HCT116 (cell line): Measurements from ENCODE around the gene SP7. TPM values are rescaled to one million over a fixed set of nuclear protein-coding genes. Genes with fewer than 3 reads are reported as not detected.

ENCODE experiments used
- ATAC-seq: fragments of 200-7000 bp; cut with Tn5 transposase; 2 replicates; pipeline ENCODE4 v1.9.1; 2020; ENCODE audit warnings: mild to moderate bottlenecking, moderate library complexity
- BruUV-seq: library from RNA; stranded (reverse); fragments of 400-500 nt; replicated peaks from 2 replicates; lab custom pipeline; 2021; lab: Mats Ljungman, UMichigan
- CTCF ChIA-PET: fragments of 300-600 bp; sonication (Branson Sonifier 250); formaldehyde crosslinking; loops from one replicate; lab custom pipeline; 2021; ENCODE audit warnings: antibody characterized with exemption; lab: Charles Lee
- POLR2A ChIA-PET: fragments of 300-600, 350-600 bp; sonication (Branson Sonifier 250); formaldehyde crosslinking; loops from one replicate; lab custom pipeline; 2021; ENCODE audit warnings: antibody characterized with exemption; lab: Charles Lee
- RAD21 ChIA-PET, 2 experiments: fragments of 300-600 bp; sonication (Branson Sonifier 250); formaldehyde crosslinking; loops; one replicate each; lab custom pipeline; 2023; ENCODE audit warnings: low total read pairs in 2 of 2; ENCODE audit not compliant: uncharacterized antibody in 2 of 2, unreplicated experiment in 2 of 2, low non-redundant PET in 1 of 2; lab: Charles Lee
- DNase-seq: peaks from one replicate; pipeline ENCODE4 v3.0.0-alpha.2; 2010; ENCODE audit warnings: low read depth, low spot score
- H2AFZ ChIP-seq: fragments of 200-600 bp; shearing (Covaris generic), sonication (generic); 2 replicates; pipeline ENCODE4 v1.6.1; 2017; ENCODE audit warnings: low read depth, mixed run types, mixed read lengths, antibody characterized with exemption, low read length; ENCODE audit not compliant: poor library complexity, severe bottlenecking
- H3K27ac ChIP-seq: 2 replicates; pipeline ENCODE4 v1.5.1; 2012; ENCODE audit warnings: low read depth, low read length
- H3K27me3 ChIP-seq: fragments of 200-600 bp; sonication (generic); 2 replicates; pipeline ENCODE4 v1.6.1; 2016; ENCODE audit warnings: mixed run types, low read length, mixed read lengths; ENCODE audit not compliant: insufficient read depth
- H3K36me3 ChIP-seq, 2 experiments: fragments of 200-500 bp in 1 of 2; fragments of 200-600 bp in 1 of 2; sonication (Bioruptor generic) in 1 of 2; sonication (generic) in 1 of 2; 2 replicates each; pipeline versions ENCODE4 v1.5.1 to v1.6.1; 2014 to 2016; ENCODE audit warnings: low read length in 2 of 2, inconsistent platforms in 1 of 2, mixed read lengths in 1 of 2, mixed run types in 1 of 2; ENCODE audit not compliant: insufficient read depth in 2 of 2, control insufficient read depth in 1 of 2
- H3K4me1 ChIP-seq, 2 experiments: fragments of 200-600 bp in 1 of 2; sonication (generic) in 1 of 2; 2 replicates each; pipeline versions ENCODE4 v1.5.1 to v1.6.1; 2012 to 2017; ENCODE audit warnings: low read length in 2 of 2, inconsistent platforms in 1 of 2, mild to moderate bottlenecking in 1 of 2, mixed read lengths in 1 of 2, mixed run types in 1 of 2, moderate library complexity in 1 of 2; ENCODE audit not compliant: insufficient read depth in 2 of 2, control insufficient read depth in 1 of 2
- H3K4me2 ChIP-seq: fragments of 200-600 bp; sonication (generic); 2 replicates; pipeline ENCODE4 v1.6.1; 2017; ENCODE audit warnings: mixed run types, low read length, mixed read lengths
- H3K4me3 ChIP-seq, 2 experiments: fragments of 200-600 bp in 1 of 2; sonication (generic) in 1 of 2; replicated peaks in 1 of 2; 2 replicates each; pipeline ENCODE4 v1.5.1; 2011 to 2016; ENCODE audit warnings: low read length in 2 of 2, control low read depth in 1 of 2, low read depth in 1 of 2, mild to moderate bottlenecking in 1 of 2, mixed read lengths in 1 of 2, mixed run types in 1 of 2
- H3K79me2 ChIP-seq: fragments of 200-600 bp; sonication (generic); 2 replicates; pipeline ENCODE4 v1.6.1; 2017; ENCODE audit warnings: mild to moderate bottlenecking, mixed run types, low read length, moderate library complexity, mixed read lengths; ENCODE audit not compliant: insufficient read depth
- H3K9ac ChIP-seq: fragments of 200-600 bp; sonication (generic); 2 replicates; pipeline ENCODE4 v1.6.1; 2016; ENCODE audit warnings: low read length, mixed read lengths
- H3K9me2 ChIP-seq: fragments of 200-600 bp; sonication (generic), shearing (Covaris generic); 2 replicates; pipeline ENCODE4 v1.6.1; 2017; ENCODE audit warnings: mixed run types, mild to moderate bottlenecking, moderate library complexity; ENCODE audit not compliant: insufficient read depth
- H3K9me3 ChIP-seq, 2 experiments: fragments of 200-500 bp in 1 of 2; fragments of 200-600 bp in 1 of 2; sonication (Bioruptor generic) in 1 of 2; sonication (generic) in 1 of 2; 2 replicates each; pipeline ENCODE4 v1.6.1; 2014 to 2017; ENCODE audit warnings: low read length in 2 of 2, mixed read lengths in 2 of 2, inconsistent platforms in 1 of 2, low read depth in 1 of 2, mild to moderate bottlenecking in 1 of 2, mixed run types in 1 of 2, moderate library complexity in 1 of 2; ENCODE audit not compliant: control insufficient read depth in 1 of 2, insufficient read depth in 1 of 2
- H4K20me1 ChIP-seq: fragments of 200-600 bp; sonication (generic), shearing (Covaris generic); 2 replicates; pipeline ENCODE4 v1.6.1; 2017; ENCODE audit warnings: mixed run types, mild to moderate bottlenecking, moderate library complexity; ENCODE audit not compliant: insufficient read depth
- CEBPB ChIP-seq: IDR thresholded peaks from 2 replicates; pipeline ENCODE4 v1.6.1; 2012; ENCODE audit warnings: low read depth
- ELF1 ChIP-seq: IDR thresholded peaks from 2 replicates; pipeline ENCODE4 v1.6.1; 2012; ENCODE audit warnings: low read depth, borderline replicate concordance
- FOSL1 ChIP-seq: IDR thresholded peaks from 2 replicates; pipeline ENCODE4 v1.6.1; 2012; ENCODE audit warnings: low read depth
- JUND ChIP-seq: IDR thresholded peaks from 2 replicates; pipeline ENCODE4 v1.6.1; 2012
- MAX ChIP-seq: IDR thresholded peaks from 2 replicates; pipeline ENCODE4 v1.6.1; 2012
- POLR2A ChIP-seq: IDR thresholded peaks from 2 replicates; pipeline ENCODE4 v1.7.0; 2011; ENCODE audit warnings: borderline replicate concordance; ENCODE audit not compliant: insufficient read depth, insufficient read length; ENCODE audit errors: extremely low read depth
- RAD21 ChIP-seq: IDR thresholded peaks from 2 replicates; pipeline ENCODE4 v1.6.1; 2012; ENCODE audit warnings: low read depth, mild to moderate bottlenecking
- REST ChIP-seq: IDR thresholded peaks from 2 replicates; pipeline ENCODE4 v1.6.1; 2012; ENCODE audit warnings: low read depth
- SP1 ChIP-seq: IDR thresholded peaks from 2 replicates; pipeline ENCODE4 v1.6.1; 2012; ENCODE audit warnings: low read depth
- SRF ChIP-seq: IDR thresholded peaks from 2 replicates; pipeline ENCODE4 v1.6.1; 2012; ENCODE audit warnings: low read depth
- TCF7L2 ChIP-seq: IDR thresholded peaks from 2 replicates; pipeline ENCODE4 v1.7.0; 2011; ENCODE audit warnings: borderline replicate concordance, inconsistent platforms; ENCODE audit not compliant: insufficient read depth, insufficient read length; ENCODE audit errors: extremely low read depth
- YY1 ChIP-seq: IDR thresholded peaks from 2 replicates; pipeline ENCODE4 v1.6.1; 2011; ENCODE audit warnings: low read length, low read depth, moderate library complexity, mild to moderate bottlenecking; ENCODE audit not compliant: insufficient replicate concordance; ENCODE audit errors: extremely low read depth
- ZFX ChIP-seq: fragments of 450-650 bp; IDR thresholded peaks from 2 replicates; pipeline ENCODE4 v1.6.1; 2017
- ZNF274 ChIP-seq: fragments of 200-500 bp; sonication (Bioruptor generic); IDR thresholded peaks from 2 replicates; pipeline ENCODE4 v1.6.1; 2014; ENCODE audit warnings: mild to moderate bottlenecking, low read depth, low read length, inconsistent platforms
- intact Hi-C: fragments of 100-400 bp; cut with micrococcal nuclease; formaldehyde crosslinking; loops from 2 replicates; pipeline ENCODE4 v1.10.0; 2022
- total RNA-seq: library from RNA; stranded (reverse); gene quantifications from one replicate; pipeline ENCODE4 v1.2.1, GENCODE V29; 2021; ENCODE audit not compliant: unreplicated experiment
- TF ChIP-seq, protein P1 (sequence below), 3 experiments: fragments of 200-600 bp in 1 of 3; sonication (generic) in 1 of 3; IDR thresholded peaks in 2 of 3; conservative IDR thresholded peaks in 1 of 3; 2 replicates each; pipeline ENCODE4 v1.5.1; 2012 to 2017; ENCODE audit warnings: low read depth in 2 of 3, low read length in 2 of 3, antibody characterized with exemption in 1 of 3, borderline replicate concordance in 1 of 3, control low read depth in 1 of 3, mild to moderate bottlenecking in 1 of 3, mixed read lengths in 1 of 3, mixed run types in 1 of 3, moderate library complexity in 1 of 3; ENCODE audit not compliant: insufficient read depth in 1 of 3
- TF ChIP-seq, protein P2 (sequence below): IDR thresholded peaks from 2 replicates; pipeline ENCODE4 v1.6.1; 2011; ENCODE audit warnings: mild to moderate bottlenecking, low read length, moderate library complexity; ENCODE audit not compliant: insufficient replicate concordance; ENCODE audit errors: extremely low read depth

SP7 gene
- total RNA-seq, 1 experiment from 2014 or later = not detected

GRCh38 chr12:53344487-53344823, 8.3 kb upstream of the SP7 start:
- Histone ChIP-seq H4K20me1 (no peaks in the 10 kb centered on the region), H3K4me2 (peak overlapping the region; percentile 93), H3K27me3 (no peaks in the 10 kb centered on the region), H3K36me3 (no peaks in the 10 kb centered on the region), H3K79me2 (no peaks in the 10 kb centered on the region), H3K9me3 (no peaks in the 10 kb centered on the region), H3K9me2 (no peaks in the 10 kb centered on the region), H3K4me3 (peak overlapping the region; percentile 54 to 68), H3K4me1 (peaks cover 11 to 21% of the 10 kb centered on the region in 2 experiments; a peak in 3 of 4 replicates), H3K9ac (peak overlapping the region; percentile 30; the same call in 1 of the 2 replicates), H3K27ac (no peak overlapping the region), H2AFZ (peak overlapping the region; percentile 88)
- TF ChIP-seq ZNF274 (no peak), ELF1 (no peak), TCF7L2 (no peak), CEBPB (no peak), SRF (no peak), RAD21 (no peak), POLR2A (no peak), JUND (no peak), FOSL1 (no peak), MAX (no peak), ZFX (no peak), YY1 (no peak), SP1 (no peak), REST (no peak)
- TF ChIP-seq, protein P1, sequence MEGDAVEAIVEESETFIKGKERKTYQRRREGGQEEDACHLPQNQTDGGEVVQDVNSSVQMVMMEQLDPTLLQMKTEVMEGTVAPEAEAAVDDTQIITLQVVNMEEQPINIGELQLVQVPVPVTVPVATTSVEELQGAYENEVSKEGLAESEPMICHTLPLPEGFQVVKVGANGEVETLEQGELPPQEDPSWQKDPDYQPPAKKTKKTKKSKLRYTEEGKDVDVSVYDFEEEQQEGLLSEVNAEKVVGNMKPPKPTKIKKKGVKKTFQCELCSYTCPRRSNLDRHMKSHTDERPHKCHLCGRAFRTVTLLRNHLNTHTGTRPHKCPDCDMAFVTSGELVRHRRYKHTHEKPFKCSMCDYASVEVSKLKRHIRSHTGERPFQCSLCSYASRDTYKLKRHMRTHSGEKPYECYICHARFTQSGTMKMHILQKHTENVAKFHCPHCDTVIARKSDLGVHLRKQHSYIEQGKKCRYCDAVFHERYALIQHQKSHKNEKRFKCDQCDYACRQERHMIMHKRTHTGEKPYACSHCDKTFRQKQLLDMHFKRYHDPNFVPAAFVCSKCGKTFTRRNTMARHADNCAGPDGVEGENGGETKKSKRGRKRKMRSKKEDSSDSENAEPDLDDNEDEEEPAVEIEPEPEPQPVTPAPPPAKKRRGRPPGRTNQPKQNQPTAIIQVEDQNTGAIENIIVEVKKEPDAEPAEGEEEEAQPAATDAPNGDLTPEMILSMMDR (IDR thresholded peaks at IDR 0.05 in 2 of 3, conservative IDR thresholded peaks at IDR 0.05 in 1 of 3; ENCODE audit: borderline replicate concordance in 1 of 3, insufficient read depth in 1 of 3, low read depth in 2 of 3, low read length in 2 of 3) = no peak
- TF ChIP-seq, protein P2, sequence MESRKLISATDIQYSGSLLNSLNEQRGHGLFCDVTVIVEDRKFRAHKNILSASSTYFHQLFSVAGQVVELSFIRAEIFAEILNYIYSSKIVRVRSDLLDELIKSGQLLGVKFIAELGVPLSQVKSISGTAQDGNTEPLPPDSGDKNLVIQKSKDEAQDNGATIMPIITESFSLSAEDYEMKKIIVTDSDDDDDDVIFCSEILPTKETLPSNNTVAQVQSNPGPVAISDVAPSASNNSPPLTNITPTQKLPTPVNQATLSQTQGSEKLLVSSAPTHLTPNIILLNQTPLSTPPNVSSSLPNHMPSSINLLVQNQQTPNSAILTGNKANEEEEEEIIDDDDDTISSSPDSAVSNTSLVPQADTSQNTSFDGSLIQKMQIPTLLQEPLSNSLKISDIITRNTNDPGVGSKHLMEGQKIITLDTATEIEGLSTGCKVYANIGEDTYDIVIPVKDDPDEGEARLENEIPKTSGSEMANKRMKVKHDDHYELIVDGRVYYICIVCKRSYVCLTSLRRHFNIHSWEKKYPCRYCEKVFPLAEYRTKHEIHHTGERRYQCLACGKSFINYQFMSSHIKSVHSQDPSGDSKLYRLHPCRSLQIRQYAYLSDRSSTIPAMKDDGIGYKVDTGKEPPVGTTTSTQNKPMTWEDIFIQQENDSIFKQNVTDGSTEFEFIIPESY = no peak
- BruUV-seq = no TSS peak
- ChIA-PET CTCF (interaction anchor here (0.7 to 2.5 kb wide), 17 partner anchors 9 to 278 kb away, joined by 3 to 14 read pairs (median 5); partner anchors contain the start of genes AAAS and AMHR2), POLR2A (interaction anchor here (0.6 to 1.6 kb wide), 5 partner anchors 17 to 77 kb away, joined by 3 to 9 read pairs (median 3); partner anchors contain the start of genes AAAS and SP1), RAD21 (interaction anchor here (0.7 to 1.8 kb wide), 5 partner anchors 18 to 164 kb away, joined by 3 to 4 read pairs (median 3); partner anchors contain the start of gene AAAS (in 1 of the 2))
- no peak for DNase-seq
- ATAC-seq = 0 out of 2 replicates have a peak, but pooled peaks have one; percentile 2
- intact Hi-C loops = no loop called here
